Measurements from ENCODE around the gene RFESD. TPM values are rescaled to one million over a fixed set of nuclear protein-coding genes. Genes with fewer than 3 reads are reported as not detected.

The RFESD gene
- total and polyA plus RNA-seq, 2 donors, result 3.7 to 7.6 TPM

DNA sequence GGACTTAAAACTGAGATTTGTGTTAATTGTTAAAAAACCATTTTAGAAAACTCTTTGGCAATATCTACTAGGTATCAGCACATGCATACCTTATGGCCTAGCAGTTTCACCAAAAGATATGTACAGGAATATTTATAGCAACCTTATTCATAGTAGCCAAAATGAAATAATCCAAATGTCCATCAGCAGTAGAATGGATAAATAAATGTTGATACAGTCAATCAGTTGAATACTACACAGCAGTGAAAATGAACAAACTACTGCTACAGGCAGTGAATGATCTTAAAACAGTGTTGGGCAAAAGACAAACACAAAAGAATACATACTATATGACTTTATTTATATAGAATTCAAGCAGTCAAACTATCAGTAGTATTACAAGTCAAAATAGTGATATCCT, 16.4 kb downstream of the RFESD start:
- no peak overlapping the region for H3K4me3 ChIP-seq (ENCODE audit: low read depth, low read length)
- no peak for DNase-seq (ENCODE audit: extremely low spot score)
- no peaks in the 10 kb centered on the region for H3K36me3 ChIP-seq (ENCODE audit: insufficient read depth)
- no peaks in the 10 kb centered on the region for H3K4me1 ChIP-seq (ENCODE audit: insufficient read depth)
- H3K27ac ChIP-seq (ENCODE audit: low read depth), result no peak overlapping the region

DNA sequence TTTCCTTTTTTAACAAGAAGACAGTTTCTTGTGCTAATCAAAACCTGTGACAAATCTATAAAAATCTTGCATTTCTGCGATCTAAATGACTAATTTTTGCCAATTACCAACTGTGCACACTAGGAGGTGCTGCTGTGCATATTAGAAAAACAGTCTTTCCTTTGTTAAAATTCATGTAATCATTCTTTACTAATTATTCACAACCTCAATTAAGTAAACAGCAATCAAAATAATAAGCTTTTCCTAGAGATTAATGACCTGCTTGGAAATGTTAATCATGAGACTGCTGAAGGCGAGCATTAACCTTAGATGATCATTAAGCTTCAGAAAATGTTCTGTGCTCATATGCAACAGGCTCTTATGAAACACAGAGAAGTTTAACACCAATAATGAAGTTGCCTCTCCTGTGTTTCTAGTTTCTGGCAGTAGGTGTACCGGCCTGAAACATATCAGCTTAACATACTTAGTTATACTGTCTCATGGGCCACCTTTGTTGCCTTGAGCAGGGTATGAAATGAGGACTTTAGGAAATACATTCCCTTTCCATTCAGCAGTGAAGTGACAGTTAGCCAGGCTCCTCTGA, 17.7 kb downstream of the RFESD start:
- Histone ChIP-seq H3K27ac (ENCODE audit: low read depth) (no peak overlapping the region), H3K4me3 (ENCODE audit: low read depth, low read length) (no peak overlapping the region), H3K4me1 (ENCODE audit: insufficient read depth) (no peaks in the 10 kb centered on the region), H3K36me3 (ENCODE audit: insufficient read depth) (no peaks in the 10 kb centered on the region)
- 13% methylated on average over 3 of the region's 3 CpGs for WGBS
- no peak for DNase-seq (ENCODE audit: extremely low spot score)

DNA sequence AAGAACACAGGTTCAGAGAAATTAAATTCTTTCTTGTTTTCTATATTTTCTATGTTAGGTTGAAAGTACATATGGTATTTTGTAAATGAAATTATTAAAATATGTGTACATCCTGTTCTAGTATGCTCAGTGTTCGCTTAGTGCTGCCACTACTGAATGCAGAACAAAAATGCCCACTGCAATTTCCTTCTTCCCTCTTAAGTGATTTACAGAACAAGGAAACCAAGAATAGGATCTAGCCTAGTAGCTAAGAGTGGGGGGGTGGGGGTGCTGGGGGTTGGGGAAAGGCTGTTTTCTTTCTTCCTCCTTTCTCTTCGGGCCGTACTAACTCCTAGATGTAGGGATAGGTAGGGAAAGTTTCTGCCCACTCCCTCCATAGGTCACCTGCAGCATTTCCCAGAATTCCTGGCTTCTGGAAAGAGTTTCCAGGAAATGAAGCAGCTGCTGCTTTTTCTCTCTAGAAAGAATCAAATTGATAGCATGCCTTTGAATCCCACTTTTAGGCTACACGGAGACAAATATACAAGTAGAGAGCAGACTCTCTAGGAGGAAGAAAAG, 20.6 kb downstream of the RFESD start:
- 82% methylated on average over 4 of the region's 4 CpGs for WGBS
- no peak for DNase-seq (ENCODE audit: extremely low spot score)
- Histone ChIP-seq H3K36me3 (ENCODE audit: insufficient read depth) (no peaks in the 10 kb centered on the region), H3K27ac (ENCODE audit: low read depth) (no peak overlapping the region), H3K4me1 (ENCODE audit: insufficient read depth) (no peaks in the 10 kb centered on the region), H3K4me3 (ENCODE audit: low read depth, low read length) (no peak overlapping the region)

DNA sequence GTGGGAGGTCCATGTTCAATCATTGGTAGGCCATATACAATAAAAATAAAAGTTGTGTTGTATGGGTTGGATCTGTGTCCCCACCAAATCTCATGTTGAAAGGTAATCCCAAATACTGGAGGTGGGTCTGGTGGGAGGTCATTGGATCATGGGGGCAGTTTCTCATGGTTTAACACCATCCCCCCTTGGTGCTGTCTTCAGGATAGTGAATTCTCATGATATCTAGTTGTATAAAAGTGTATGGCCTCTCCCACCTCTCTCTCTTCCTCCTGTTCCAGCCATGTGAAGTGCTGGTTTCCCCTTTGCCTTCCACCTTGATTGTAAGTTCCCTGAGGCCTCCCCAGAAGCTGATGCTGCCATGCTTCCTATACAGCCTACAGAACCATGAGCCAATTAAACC, 21.1 kb downstream of the RFESD start:
- Histone ChIP-seq H3K4me1 (ENCODE audit: insufficient read depth) (no peaks in the 10 kb centered on the region), H3K27ac (ENCODE audit: low read depth) (no peak overlapping the region), H3K36me3 (ENCODE audit: insufficient read depth) (no peaks in the 10 kb centered on the region), H3K4me3 (ENCODE audit: low read depth, low read length) (no peak overlapping the region)
- no peak for DNase-seq (ENCODE audit: extremely low spot score)

DNA sequence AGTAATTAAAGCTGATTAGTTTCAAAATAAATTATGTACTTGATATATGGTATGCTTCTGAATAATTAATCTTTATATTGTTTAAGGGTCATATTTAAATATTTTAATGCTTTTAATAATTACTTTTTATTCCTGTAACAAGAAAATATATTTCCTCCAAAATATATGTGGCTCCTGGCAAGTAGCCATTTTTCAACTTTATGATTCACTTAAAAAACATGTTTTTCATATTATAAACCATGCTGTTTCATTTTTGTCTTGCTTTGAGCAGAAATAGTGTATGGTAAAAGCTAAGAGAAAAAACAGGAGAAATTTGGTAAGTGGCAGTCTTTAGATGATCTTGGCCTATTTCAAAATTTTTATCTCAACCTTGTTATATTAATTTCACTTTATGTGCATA, 21.6 kb downstream of the RFESD start:
- Histone ChIP-seq H3K4me1 (ENCODE audit: insufficient read depth) (no peaks in the 10 kb centered on the region), H3K4me3 (ENCODE audit: low read depth, low read length) (no peak overlapping the region), H3K36me3 (ENCODE audit: insufficient read depth) (no peaks in the 10 kb centered on the region), H3K27ac (ENCODE audit: low read depth) (no peak overlapping the region)
- DNase-seq (ENCODE audit: extremely low spot score), result no peak

DNA sequence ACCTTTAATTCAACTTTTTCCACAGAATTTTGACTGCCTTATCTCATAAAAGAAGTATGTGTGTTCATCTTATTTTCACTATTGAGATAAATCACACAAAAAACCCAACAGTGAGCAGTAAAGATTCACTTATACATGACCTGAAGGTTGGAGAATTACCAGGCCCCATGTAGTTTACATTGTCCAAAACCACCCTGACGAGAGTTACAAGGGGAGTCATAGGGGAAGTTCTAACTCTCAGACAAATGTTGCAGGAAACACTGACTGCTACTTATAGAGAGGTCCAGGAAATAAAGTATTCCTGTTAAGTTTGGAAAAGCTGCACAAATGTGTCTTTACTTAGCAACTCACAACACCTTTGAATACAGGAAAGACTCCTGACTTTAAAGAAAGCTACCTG, 22.2 kb downstream of the RFESD start:
- 67% methylated on average over 1 of the region's 1 CpG for WGBS
- DNase-seq (ENCODE audit: extremely low spot score), result no peak
- no peak overlapping the region for H3K27ac ChIP-seq (ENCODE audit: low read depth)
- no peaks in the 10 kb centered on the region for H3K4me1 ChIP-seq (ENCODE audit: insufficient read depth)
- no peaks in the 10 kb centered on the region for H3K36me3 ChIP-seq (ENCODE audit: insufficient read depth)
- H3K4me3 ChIP-seq (ENCODE audit: low read depth, low read length), result no peak overlapping the region

DNA sequence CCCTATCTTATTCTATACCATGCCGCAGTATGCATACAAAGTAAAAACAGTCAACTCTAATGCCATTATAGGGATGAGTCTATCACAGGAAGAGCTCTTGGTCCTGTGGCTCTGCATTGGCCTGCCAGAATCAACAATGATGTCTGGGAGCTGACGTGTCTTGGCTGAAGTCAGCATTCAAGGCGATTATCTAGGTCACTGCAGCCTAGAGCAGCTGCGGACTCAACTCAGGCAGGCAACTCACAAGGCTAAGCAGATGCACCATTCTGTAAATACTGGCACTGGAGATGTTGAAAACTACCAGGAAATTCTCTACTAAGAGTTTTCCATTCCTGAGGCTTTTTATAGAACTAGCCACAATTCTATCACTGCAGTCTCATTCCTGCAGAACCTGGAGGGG, 23.0 kb downstream of the RFESD start:
- Histone ChIP-seq H3K36me3 (ENCODE audit: insufficient read depth) (no peaks in the 10 kb centered on the region), H3K27ac (ENCODE audit: low read depth) (no peak overlapping the region), H3K4me1 (ENCODE audit: insufficient read depth) (no peaks in the 10 kb centered on the region), H3K4me3 (ENCODE audit: low read depth, low read length) (no peak overlapping the region)
- WGBS, result 34% methylated on average over 4 of the region's 4 CpGs
- no peak for DNase-seq (ENCODE audit: extremely low spot score)

DNA sequence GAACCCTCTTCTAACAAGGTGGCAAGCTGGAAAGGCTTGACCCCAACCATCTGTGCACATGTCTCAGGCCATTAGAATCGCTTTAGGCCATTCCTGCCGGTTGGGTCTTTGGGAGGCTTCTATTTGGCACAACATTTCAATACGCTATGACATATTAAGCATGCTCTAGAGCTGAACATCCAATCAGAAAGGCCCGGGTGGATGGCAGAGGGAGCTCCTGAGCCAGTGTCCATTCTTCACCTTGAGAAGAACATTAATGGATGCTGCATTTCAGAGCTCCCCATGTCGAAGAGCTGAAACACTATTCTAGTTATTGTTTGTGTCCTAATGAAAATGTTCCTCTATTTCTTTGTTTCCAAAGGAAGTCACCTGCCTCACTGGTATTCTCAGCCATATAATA, 23.4 kb downstream of the RFESD start:
- Histone ChIP-seq H3K36me3 (ENCODE audit: insufficient read depth) (no peaks in the 10 kb centered on the region), H3K4me1 (ENCODE audit: insufficient read depth) (no peaks in the 10 kb centered on the region), H3K4me3 (ENCODE audit: low read depth, low read length) (no peak overlapping the region), H3K27ac (ENCODE audit: low read depth) (no peak overlapping the region)
- no peak for DNase-seq (ENCODE audit: extremely low spot score)
- WGBS, result 77% methylated on average over 5 of the region's 5 CpGs

DNA sequence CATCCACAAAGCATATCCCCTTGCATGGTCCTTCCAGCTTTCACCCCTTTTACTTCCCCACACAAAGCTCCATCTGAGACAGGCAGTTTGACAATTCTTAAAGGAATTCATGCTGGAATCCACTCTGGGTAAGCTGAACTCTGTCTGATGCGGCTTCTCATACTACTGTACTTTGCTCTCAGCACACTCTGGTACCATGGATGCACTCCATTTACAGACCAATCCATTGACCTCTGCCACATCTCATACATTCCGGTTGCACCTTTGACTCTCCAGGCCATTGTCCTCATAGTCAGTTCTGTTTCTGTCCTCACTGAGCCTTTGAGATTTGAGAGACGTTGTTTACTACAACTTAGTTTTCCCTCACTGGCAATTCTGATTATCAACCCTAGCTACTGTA, 24.0 kb downstream of the RFESD start:
- no peaks in the 10 kb centered on the region for H3K36me3 ChIP-seq (ENCODE audit: insufficient read depth)
- no peaks in the 10 kb centered on the region for H3K4me1 ChIP-seq (ENCODE audit: insufficient read depth)
- no peak overlapping the region for H3K4me3 ChIP-seq (ENCODE audit: low read depth, low read length)
- no peak for DNase-seq (ENCODE audit: extremely low spot score)
- peak overlapping the region; percentile 6 for H3K27ac ChIP-seq (ENCODE audit: low read depth)
- 92% methylated on average over 3 of the region's 3 CpGs for WGBS

DNA sequence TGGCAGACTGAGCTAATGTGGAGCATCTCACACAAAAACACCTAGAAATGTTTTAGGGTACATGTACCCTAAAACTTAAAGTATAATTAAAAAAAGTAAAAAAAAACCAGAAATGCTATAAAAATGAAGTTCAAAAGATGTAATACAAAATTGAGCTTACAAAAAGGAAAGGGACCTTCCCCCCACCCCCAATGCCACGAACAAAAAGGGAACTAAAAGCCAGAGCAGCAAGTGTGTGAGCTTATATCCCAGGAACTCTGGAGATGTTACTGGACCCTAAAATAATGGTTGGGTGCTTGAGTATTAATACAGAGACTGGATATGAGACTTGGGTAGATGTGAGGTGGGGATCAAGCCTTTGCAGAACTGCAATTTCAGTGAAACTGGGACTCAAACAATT, 25.2 kb downstream of the RFESD start:
- WGBS, result 77% methylated on average over 1 of the region's 1 CpG
- Histone ChIP-seq H3K36me3 (ENCODE audit: insufficient read depth) (no peaks in the 10 kb centered on the region), H3K4me1 (ENCODE audit: insufficient read depth) (no peaks in the 10 kb centered on the region), H3K27ac (ENCODE audit: low read depth) (no peak overlapping the region), H3K4me3 (ENCODE audit: low read depth, low read length) (no peak overlapping the region)
- DNase-seq (ENCODE audit: extremely low spot score), result no peak

DNA sequence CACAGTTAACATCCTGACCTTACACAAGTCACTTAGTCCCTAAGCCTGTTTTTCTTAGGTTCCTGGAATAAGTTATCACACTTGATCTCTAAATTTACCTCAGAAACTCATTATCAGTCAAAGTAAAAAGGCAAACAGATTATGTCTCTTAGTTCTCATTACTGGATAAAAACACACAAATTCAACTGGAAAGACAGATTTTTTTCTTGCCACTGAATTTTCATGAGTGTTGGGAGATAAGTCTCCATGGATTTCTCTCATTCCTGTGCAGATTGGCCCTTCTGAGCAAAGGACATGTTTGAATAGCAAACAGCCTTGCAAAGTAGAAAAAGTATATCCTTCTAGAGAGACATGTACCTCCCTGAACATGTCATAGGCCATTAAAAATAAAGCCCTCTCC, 26.1 kb downstream of the RFESD start:
- no peak for DNase-seq (ENCODE audit: extremely low spot score)
- Histone ChIP-seq H3K4me1 (ENCODE audit: insufficient read depth) (no peaks in the 10 kb centered on the region), H3K36me3 (ENCODE audit: insufficient read depth) (no peaks in the 10 kb centered on the region), H3K4me3 (ENCODE audit: low read depth, low read length) (no peak overlapping the region), H3K27ac (ENCODE audit: low read depth) (no peak overlapping the region)

DNA sequence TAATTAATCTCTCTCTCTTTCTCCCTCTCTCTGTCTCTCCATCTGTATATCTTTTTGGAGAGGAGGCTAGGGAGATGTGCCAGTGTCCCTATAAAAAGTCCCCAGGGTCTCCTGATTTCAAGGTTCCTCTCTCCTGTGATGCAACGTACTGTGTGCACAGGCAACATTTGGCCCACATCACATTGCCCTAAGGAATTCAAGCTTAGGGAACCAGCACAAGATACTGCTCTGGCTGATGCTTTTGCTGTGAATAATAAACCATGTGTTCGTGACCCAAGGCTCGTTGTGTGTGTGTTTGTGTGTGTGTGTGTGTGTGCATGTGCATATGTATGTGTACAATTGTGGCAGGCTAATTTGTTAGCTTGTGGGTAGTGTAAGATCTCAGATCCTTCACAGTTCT, 26.5 kb downstream of the RFESD start:
- no peak for DNase-seq (ENCODE audit: extremely low spot score)
- no peaks in the 10 kb centered on the region for H3K36me3 ChIP-seq (ENCODE audit: insufficient read depth)
- no peaks in the 10 kb centered on the region for H3K4me1 ChIP-seq (ENCODE audit: insufficient read depth)
- WGBS, result 52% methylated on average over 3 of the region's 3 CpGs
- no peak overlapping the region for H3K4me3 ChIP-seq (ENCODE audit: low read depth, low read length)
- no peak overlapping the region for H3K27ac ChIP-seq (ENCODE audit: low read depth)

DNA sequence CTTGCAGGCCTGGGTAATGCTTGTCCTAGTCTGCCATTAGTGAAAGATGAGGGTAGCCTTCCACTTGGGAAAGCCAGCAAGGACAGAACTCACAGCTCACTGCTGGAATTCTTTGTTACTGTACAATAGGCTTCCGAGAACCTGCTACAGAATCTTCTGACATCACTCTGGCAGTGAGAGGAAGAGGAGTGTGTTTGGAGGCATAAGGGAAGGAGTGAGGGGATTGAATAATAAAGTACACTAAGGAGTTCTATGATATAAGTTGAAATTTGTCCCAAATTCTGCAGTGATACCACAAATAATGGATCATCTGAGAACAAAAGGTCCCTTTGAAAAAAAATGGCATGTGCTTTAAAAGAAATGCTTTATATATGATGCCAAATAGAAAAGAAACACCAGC, 36.3 kb downstream of the RFESD start, which contains the start of gene SPATA9:
SPATA9 (minus strand) TSS at position 101 of the 400 bp plus-strand sequence. CDS start 137 bp downstream, outside the sequence.
- 93% methylated on average over 1 of the region's 1 CpG for WGBS
- Histone ChIP-seq H3K4me1 (ENCODE audit: insufficient read depth) (no peaks in the 10 kb centered on the region), H3K4me3 (ENCODE audit: low read depth, low read length) (no peak within 1 kb of the TSS), H3K27ac (ENCODE audit: low read depth) (no peak within 1 kb of the TSS), H3K36me3 (ENCODE audit: insufficient read depth) (no peaks in the 10 kb centered on the region)
- no peak for DNase-seq (ENCODE audit: extremely low spot score)

DNA sequence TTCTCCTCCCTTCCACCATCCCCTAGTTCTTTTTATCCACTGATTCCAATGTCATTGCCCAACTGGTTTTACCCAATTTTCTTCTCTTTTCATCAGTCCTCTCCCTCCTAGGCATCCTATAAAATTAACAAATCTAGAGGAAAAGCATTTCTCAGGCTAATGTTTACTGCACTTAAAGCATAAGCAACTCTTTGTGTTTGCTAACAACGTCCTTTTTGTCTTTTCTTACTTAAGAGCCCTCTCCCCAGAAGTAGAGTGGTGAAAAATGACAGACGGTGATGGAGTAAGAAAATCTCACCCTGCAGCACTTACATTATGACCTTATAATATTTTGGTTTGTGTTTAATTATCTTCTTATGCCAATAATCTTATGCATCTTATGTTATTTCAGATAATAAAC, 37.8 kb downstream of the RFESD start:
- Histone ChIP-seq H3K27ac (ENCODE audit: low read depth) (no peak overlapping the region), H3K4me3 (ENCODE audit: low read depth, low read length) (no peak overlapping the region), H3K4me1 (ENCODE audit: insufficient read depth) (no peaks in the 10 kb centered on the region), H3K36me3 (ENCODE audit: insufficient read depth) (no peaks in the 10 kb centered on the region)
- WGBS, result 90% methylated on average over 2 of the region's 2 CpGs
- no peak for DNase-seq (ENCODE audit: extremely low spot score)

DNA sequence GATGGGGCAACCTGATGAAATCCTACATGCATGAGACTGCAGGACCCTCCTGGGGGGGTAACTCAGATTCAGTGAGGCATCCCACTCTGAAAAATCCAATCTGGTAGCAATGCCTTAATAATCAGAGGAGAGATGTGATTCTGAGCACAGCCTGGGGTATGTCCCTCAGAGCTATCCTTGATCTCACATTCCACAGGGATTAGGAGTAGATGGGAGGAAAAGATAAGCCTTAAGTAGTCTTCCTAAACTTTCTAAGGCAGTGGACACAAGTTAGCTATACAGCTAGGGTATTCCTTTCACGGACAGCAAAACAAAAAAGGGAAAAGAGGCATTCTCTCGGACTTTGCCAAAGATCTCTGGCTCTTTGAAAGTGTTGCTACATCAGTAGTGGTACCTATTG, 40.1 kb downstream of the RFESD start:
- Histone ChIP-seq H3K36me3 (ENCODE audit: insufficient read depth) (no peaks in the 10 kb centered on the region), H3K27ac (ENCODE audit: low read depth) (no peak overlapping the region), H3K4me1 (ENCODE audit: insufficient read depth) (no peaks in the 10 kb centered on the region), H3K4me3 (ENCODE audit: low read depth, low read length) (no peak overlapping the region)
- no peak for DNase-seq (ENCODE audit: extremely low spot score)
- WGBS, result 66% methylated on average over 2 of the region's 2 CpGs
